Stimulated activated CD8-positive, alpha-beta memory T cell treated with anti-CD3 and anti-CD28 coated beads, Interleukin-12 subunit alpha, Interleukin-12 subunit beta, amount 100 ng/mL, for 4 hours (primary cell): ENCODE results near the gene PPA1.
"Not testable (repeated sequence)": the region's sequence is repeated elsewhere in the genome, so short reads cannot be mapped to it uniquely, and the experiment has no call there.

Experiments used
- DNase-seq: peaks from one replicate; pipeline ENCODE4 v3.0.0-alpha.2; 2020; ENCODE audit warnings: low read depth

PPA1 gene

DNA sequence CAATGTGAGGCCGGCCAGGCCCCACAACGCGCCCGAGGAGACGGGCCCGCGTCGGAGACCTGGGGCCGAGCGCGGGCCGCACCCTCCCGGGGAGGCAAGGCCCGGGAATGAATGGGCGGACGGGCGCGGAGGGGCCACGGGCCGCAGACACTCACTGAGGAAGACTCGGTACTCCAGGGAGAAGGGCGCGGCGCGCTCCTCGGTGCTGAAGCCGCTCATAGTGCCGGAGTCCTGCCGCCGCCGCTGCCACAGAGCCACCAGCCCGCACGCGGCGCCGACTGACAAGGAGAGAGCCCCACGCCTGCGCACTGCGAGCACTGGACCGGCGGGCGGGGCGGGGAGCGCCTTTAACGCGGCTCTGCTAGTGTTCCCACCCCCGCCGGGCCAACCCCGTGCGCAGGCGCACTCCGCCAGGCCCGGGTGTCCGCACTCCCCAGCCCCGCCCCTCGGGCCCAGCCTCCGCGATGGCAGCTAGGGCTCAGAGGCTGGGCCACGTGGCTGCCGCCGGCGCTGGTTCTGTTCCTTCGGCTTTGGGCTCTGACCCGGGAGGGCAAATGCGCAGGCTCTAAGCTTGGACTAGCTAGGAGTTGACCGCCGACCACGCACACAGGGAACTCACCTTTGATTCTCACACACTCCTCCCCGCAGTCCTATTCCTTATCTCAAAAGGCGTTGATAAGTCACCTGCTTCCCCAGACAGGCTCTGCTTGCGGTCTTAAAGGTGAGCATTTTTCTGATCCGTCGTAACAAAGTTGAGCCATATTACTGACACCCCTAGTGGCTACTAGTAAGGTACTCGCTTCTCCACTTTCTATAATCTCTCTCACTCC is at the start of gene PPA1:
Gene PPA1, minus strand, starts transcription at position 321 of the 830 bp plus-strand sequence. Its CDS starts 102 bp downstream, at position 219.
- DNase-seq: peak; percentile 100

DNA sequence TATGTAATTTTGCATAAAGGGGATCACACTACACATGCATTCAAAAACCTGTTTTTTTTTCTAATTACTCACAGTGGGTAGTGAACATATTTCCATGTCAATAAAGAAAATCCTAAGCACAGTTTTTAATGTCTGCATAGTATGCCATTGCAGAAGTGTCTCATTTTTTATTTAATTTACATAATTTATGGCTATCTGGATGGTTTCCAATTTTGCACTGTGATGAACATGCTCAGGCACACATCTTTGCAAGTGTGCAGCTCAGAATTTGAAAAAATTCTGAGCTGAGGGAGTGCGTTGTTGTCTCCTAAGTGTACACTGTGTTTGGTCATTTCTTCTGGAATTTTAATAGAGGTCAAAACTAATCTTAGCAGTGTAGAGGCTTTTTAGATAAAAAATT is 48.4 kb upstream of the PPA1 start:
- no peak for DNase-seq

DNA sequence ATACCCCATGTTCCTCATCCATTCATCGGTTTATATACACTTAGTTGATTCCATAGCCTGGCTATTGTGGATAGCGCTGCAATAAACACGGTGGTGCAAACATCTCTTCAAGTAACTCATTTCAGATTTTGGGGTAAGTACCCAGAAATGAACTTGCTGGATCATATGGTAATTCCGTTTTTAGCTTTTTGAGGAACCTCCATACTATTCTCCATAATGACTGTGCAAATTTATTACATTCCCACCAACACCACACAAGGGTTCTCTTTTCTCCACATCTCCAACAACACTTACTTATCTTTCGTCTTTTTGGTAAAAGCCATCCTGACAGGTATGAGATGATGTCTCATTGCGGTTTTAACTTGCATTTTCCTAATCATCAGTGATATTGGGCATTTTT is 46.9 kb upstream of the PPA1 start:
- DNase-seq: no peak

- no peak for DNase-seq
Measured at GRCh38 chr10:70277396-70278030, 44.3 kb upstream of the PPA1 start.

DNA sequence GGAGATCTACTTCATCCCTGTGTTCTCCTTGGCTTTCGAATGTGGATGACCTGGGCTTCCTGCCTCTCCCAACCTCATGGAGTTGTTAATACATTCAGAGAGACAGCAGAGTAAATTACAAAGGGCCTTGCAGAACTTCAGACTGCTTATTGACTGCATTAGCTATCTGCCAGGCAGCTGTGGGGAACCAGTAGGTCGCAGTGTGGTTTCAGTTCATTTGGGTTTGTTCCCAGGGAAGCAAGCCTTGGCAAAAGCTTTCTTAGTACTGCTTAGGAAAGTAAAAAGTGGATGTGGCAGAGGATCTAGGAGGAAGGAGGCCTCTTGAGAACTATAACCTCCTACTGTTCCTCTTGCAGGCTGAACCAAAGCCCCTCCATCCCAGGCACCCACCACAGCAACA is 41.4 kb upstream of the PPA1 start:
- DNase-seq: no peak

- no peak for DNase-seq
Measured at GRCh38 chr10:70272925-70273316, 39.7 kb upstream of the PPA1 start.

GRCh38 chr10:70271996-70272924 is 39.0 kb upstream of the PPA1 start:
- no peak for DNase-seq

DNA sequence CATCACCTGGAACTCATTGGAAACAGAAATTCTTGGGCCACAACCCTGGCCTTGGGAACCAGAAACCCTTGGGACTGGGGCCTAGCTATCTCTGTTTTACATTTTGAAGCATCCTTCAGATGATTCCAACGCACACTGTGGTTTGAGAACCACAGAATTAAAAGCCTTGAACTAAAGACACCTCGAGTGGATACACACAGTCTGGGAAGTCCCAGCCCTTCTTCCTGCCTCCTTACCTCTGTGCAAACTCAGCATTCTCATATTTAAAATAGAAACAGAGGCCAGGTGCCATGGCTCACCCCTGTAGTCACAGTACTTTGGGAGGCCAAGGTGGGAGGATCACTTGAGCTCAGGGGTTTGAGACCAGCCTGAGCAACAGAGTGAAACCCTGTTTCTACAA is 37.7 kb upstream of the PPA1 start:
- no peak for DNase-seq

- no peak for DNase-seq
Measured at GRCh38 chr10:70269741-70270140, 36.5 kb upstream of the PPA1 start.

GRCh38 chr10:70268376-70268775 is 35.1 kb upstream of the PPA1 start:
- DNase-seq: no peak

DNA sequence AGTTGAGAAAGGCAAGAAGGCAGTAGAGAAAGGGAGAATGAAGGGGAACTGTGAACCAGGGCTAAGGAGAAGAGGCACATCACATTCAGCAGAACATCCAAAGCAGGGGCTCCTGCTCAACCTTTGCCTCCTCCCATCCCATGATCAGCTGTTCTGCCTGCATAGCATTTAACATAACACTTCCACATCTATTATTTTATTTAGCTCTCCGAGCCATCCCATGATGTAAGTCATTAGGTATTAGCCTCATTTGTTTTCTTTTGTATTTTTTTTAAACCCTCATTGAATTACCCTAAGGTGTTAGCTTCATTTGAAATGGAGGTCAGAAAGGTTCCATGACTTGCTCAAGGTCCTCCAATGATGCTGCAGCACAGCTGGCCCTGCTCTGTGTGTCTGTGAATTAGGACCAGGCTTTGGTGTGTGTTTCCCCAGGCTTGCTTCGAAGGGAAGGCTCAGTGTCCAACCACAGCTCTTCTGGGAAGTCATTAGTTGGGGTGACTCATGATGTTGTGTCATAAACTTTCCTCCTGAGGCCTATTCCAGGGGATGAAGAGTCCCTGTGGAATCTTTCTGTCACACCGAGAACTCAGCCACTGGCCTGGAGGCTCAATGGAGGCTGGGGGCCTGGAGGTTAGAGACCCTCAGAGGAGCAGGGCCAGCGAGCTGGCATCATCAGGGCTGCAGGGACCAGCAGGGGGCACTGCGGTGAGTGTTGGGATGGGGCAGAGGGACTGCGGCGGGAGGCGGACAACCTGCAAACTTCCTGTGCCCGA is 34.1 kb upstream of the PPA1 start:
- DNase-seq: no peak

DNA sequence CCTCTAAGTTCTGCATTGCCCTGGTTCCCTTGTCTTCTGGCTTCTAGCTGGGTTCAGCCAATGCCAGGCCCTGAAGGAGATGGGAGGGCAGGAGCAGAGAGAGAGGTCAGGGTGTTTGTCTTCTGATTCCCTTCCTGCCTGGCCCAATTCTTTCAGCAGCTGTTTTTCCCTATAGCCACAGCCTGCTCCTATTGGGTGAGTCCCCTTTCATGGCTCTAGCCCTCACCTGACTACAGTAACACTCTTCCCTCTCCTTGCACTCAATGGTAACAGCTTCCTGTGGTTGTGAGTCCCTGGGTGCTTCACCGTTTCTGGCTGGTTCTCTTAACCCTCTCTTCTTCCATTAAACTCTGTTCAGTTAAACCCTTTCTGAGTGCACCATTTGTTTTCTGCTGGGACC is 33.5 kb upstream of the PPA1 start:
- DNase-seq: no peak

DNA sequence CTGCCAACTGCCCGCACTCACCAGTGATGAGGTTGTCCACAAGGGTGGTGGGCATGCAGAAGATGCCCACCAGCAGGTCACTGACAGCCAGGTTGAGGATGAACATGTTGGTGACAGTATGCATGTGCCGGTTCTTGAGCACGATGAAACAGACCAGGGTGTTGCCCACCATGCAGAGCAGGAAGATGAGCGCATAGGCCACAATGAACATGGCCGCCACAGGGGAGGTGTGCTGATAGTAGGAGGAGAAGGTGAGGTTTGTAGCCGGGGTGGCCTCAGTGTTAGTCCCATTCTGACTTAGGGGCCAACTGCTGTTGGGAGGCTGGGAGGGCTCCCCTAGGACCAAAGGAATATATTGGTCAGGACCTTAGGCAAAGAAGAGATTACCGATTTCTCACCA is 32.8 kb upstream of the PPA1 start:
- no peak for DNase-seq

DNA sequence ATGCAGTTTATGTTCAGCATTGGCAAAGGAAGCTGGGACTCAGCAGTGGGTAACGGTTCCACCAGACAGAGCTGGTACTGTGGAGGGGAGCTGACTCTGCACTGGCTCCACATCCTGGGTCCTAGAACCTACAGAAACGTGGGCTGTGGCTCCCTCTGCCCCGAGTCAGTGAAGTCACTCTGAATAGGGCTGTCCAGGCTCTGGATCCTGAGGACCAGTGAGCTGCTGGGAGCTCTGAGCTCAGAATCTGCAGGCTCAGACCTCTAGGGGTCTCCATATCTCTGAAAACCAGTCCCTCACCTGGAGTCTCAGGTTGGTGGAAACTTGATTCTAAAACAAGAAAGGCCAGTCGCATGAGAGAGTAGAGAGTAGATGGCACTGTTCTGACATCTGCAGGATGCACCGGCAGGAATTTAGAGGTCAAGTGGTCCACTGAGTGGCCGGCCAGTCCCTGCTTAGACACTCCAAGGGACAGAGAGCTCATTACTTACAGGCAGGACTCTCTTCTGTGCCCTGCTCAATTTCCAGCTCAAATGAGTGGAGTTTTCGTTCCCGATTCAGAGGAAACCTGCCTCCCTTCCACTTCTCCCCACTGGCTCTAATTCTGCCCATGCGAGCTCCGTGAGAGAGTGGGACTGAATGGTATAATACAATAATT is 31.9 kb upstream of the PPA1 start:
- DNase-seq: no peak

DNA sequence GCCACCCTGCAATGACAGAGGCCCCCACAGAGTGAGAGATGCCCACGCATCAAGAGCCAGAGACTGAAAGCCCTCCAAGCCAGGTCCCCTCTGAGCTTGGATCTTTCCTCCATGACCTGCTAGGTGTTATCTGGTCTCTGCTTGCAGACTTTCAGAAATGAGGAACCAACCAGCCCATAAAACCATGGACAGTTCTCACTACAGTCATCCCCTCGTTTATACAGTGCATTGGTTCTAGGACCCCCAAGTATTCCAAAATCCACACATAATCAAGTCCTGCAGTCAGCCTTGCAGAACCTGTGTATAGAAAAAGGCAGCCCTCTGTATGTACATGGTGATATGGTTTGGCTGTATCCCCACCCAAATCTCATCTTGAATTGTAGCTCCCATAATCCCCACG is 27.5 kb upstream of the PPA1 start:
- no peak for DNase-seq

GRCh38 chr10:70260259-70260658 is 27.0 kb upstream of the PPA1 start:
- no peak for DNase-seq

DNA sequence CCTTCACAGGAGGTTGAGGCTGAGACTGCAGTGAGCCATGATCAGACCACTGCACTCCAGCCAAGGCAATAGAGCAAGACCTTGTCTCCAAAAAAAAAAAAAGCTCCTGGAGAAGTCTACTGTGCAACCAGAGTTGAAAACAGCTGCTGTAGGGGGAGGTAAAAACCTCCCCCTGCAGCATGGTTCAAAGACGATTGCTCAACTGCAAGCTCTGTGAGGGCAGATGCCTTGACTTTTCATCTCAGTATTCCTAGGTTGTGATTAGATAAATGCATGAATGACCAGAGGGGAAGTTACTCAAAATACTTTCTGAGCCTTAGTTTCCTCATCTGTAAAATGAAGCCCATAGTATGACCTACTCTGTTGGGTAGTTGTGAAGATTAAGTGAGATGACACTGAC is 25.0 kb upstream of the PPA1 start:
- no peak for DNase-seq

DNA sequence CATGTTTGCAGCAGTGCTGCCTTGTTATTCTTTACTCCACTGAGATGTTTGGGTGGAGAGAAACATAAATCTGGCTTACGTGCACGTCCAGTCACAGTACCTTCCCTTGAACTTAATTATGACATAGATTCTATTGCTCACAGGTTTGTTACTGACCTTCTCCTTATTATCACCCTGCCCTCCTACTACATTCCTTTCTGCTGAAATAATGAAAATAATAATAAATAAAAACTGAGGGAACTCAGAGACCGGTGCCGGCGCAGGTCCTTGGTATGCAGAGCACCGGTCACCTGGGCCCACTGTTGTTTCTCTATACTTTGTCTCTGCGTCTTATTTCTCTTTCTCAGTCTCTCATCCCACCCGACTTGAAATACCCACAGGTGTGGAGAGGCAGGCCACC is 24.6 kb upstream of the PPA1 start:
- not testable (repeated sequence) for DNase-seq

DNA sequence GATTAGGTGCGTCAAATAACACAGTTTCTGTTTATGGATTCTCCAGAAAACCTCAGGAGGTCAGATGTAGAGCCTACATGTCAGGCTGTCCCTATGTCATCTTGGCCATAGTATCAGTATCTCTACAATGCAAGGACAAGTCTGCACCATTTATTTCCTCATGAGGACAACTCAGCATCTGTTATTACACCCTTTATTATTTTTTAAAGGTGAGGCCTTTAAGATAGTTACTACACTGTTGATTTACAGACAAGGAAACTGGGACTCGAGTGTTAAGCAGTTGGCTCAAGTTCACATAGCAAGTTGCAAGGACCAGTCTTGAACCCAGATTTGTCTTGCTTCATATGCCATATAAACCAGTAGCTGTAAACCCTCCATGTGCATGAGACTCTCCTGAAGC is 23.2 kb upstream of the PPA1 start:
- no peak for DNase-seq

DNA sequence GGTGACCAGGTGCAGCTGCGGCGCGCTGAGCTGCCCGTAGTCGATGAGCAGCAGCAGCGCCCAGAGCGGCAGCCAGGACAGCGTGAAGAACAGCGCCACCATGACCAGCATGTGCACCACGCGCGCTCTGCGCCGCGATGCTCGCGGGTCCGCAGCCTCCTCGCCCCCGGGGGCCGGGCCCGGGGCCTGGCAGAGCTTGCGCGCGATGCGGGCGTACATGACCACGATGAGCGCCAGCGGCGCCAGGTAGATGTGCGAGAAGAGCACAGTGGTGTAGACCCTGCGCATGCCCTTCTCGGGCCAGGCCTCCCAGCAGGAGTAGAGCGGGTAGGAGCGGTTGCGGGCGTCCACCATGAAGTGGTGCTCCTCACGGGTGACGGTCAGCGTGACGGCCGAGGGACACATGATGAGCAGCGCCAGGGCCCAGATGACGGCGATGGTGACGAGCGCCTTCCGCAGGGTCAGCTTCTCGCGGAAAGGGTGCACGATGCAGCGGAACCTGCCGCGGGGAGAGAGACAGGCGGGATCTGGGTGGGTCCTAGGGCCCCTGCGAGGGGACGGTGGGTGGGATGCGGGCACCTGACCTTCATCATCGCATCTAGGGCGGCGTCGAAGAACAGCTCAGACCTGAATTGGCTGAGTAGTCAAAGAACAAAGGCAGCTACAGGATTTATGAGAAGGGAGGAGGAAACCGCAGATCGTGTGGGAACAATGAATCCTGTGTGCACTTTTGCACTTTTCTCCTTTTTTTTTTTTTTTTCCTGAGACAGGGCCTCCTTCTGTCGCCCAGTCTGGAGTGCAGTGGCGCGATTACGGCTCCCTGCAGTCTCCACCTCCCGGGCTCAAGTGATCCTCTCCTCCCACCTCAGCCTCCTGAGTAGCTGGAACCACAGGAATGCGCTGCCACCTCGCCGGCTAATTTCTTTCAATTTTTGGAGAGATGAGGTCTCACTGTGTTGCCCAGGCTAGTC is 22.4 kb upstream of the PPA1 start:
- DNase-seq: no peak
